ENCODE results near the gene TENM3. TPM values are rescaled to one million over a fixed set of nuclear protein-coding genes. Genes with fewer than 3 reads are reported as not detected.

Gene TENM3
- total RNA-seq, 1 experiment from 2014 or later = not detected

GRCh38 chr4:182451441-182451840 is 208.2 kb downstream of the TENM3 start:
- Histone ChIP-seq H3K9me2 (ENCODE audit: insufficient read depth) (no peaks in the 10 kb centered on the region), H3K27ac (no peak overlapping the region), H3K27me3 (ENCODE audit: insufficient read depth, low read depth) (no peaks in the 10 kb centered on the region), H3K9me3 (ENCODE audit: insufficient read depth, low read depth) (no peaks in the 10 kb centered on the region), H3K4me2 (no peak overlapping the region), H3K4me3 (no peak overlapping the region), H2AFZ (no peak overlapping the region), H3F3A (ENCODE audit: insufficient read depth, low read depth) (no peaks in the 10 kb centered on the region), H3K79me2 (ENCODE audit: low read depth) (no peaks in the 10 kb centered on the region), H3K36me3 (ENCODE audit: low read depth) (no peaks in the 10 kb centered on the region), H4K20me1 (ENCODE audit: insufficient read depth) (no peaks in the 10 kb centered on the region), H3K4me1 (replicated peaks; ENCODE audit: insufficient read depth) (no peaks in the 10 kb centered on the region)
- TF ChIP-seq EZH2 (IDR thresholded peaks at IDR 0.05; ENCODE audit: low read depth) = no peak
- TF ChIP-seq, protein P1, sequence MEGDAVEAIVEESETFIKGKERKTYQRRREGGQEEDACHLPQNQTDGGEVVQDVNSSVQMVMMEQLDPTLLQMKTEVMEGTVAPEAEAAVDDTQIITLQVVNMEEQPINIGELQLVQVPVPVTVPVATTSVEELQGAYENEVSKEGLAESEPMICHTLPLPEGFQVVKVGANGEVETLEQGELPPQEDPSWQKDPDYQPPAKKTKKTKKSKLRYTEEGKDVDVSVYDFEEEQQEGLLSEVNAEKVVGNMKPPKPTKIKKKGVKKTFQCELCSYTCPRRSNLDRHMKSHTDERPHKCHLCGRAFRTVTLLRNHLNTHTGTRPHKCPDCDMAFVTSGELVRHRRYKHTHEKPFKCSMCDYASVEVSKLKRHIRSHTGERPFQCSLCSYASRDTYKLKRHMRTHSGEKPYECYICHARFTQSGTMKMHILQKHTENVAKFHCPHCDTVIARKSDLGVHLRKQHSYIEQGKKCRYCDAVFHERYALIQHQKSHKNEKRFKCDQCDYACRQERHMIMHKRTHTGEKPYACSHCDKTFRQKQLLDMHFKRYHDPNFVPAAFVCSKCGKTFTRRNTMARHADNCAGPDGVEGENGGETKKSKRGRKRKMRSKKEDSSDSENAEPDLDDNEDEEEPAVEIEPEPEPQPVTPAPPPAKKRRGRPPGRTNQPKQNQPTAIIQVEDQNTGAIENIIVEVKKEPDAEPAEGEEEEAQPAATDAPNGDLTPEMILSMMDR (conservative IDR thresholded peaks at IDR 0.05) = no peak
- POLR2A ChIA-PET (ENCODE audit: unreplicated experiment) = no interaction called here
- DNase-seq = no peak
- intact Hi-C loops (cut with micrococcal nuclease; ENCODE audit: unreplicated experiment) = no loop called here
- CTCF ChIA-PET = no interaction called here
- no TSS peak for BruUV-seq (replicated peaks)

GRCh38 chr4:182453830-182454229 is 210.6 kb downstream of the TENM3 start:
- Histone ChIP-seq H2AFZ (no peak overlapping the region), H3K36me3 (ENCODE audit: low read depth) (no peaks in the 10 kb centered on the region), H3K79me2 (ENCODE audit: low read depth) (no peaks in the 10 kb centered on the region), H3K4me1 (replicated peaks; ENCODE audit: insufficient read depth) (no peaks in the 10 kb centered on the region), H3K9me2 (ENCODE audit: insufficient read depth) (no peaks in the 10 kb centered on the region), H3K27me3 (ENCODE audit: insufficient read depth, low read depth) (no peaks in the 10 kb centered on the region), H3K9me3 (ENCODE audit: insufficient read depth, low read depth) (no peaks in the 10 kb centered on the region), H4K20me1 (ENCODE audit: insufficient read depth) (no peaks in the 10 kb centered on the region), H3K27ac (no peak overlapping the region), H3K4me2 (no peak overlapping the region), H3K4me3 (no peak overlapping the region), H3F3A (ENCODE audit: insufficient read depth, low read depth) (no peaks in the 10 kb centered on the region)
- TF ChIP-seq EZH2 (IDR thresholded peaks at IDR 0.05; ENCODE audit: low read depth) = no peak
- TF ChIP-seq, protein P1 (conservative IDR thresholded peaks at IDR 0.05) = no peak
- BruUV-seq (replicated peaks) = no TSS peak
- intact Hi-C loops (cut with micrococcal nuclease; ENCODE audit: unreplicated experiment) = no loop called here
- DNase-seq = no peak
- POLR2A ChIA-PET (ENCODE audit: unreplicated experiment) = no interaction called here
- CTCF ChIA-PET = no interaction called here

DNA sequence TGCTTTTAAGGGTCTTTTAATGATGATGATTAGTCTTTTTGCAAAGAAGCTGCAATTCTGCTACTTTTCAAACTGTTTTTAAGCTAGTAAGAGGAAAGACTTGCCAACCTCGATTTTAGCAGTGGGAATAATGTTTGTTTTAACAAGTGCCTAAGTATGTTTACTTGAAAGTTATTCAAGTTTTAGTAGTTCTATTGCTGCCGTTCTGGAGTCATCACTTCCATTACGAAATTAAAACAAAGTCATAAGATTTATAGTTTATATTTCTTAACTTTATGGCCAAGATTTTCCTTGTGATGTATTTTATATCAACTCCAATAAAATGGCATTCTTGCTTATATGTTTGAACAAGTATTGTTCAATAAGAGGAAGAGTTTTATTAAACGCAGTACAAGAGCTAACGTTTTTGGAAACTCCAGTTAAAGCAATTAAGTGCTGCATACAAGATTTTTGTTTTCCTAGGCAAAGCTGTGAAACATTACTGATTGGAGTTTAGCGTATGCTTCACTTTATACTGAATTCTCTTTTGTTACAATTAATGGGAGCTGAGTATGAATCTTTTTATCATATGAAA is 211.3 kb downstream of the TENM3 start:
- H3K27ac ChIP-seq = no peak overlapping the region
- H3K9me3 ChIP-seq (ENCODE audit: insufficient read depth, low read depth) = no peaks in the 10 kb centered on the region
- intact Hi-C loops (cut with micrococcal nuclease; ENCODE audit: unreplicated experiment) = no loop called here
- no peaks in the 10 kb centered on the region for H3K79me2 ChIP-seq (ENCODE audit: low read depth)
- H3K4me1 ChIP-seq (replicated peaks; ENCODE audit: insufficient read depth) = no peaks in the 10 kb centered on the region
- no peaks in the 10 kb centered on the region for H3K36me3 ChIP-seq (ENCODE audit: low read depth)
- no peaks in the 10 kb centered on the region for H4K20me1 ChIP-seq (ENCODE audit: insufficient read depth)
- no peak for DNase-seq
- no peaks in the 10 kb centered on the region for H3K9me2 ChIP-seq (ENCODE audit: insufficient read depth)
- no peaks in the 10 kb centered on the region for H3K27me3 ChIP-seq (ENCODE audit: insufficient read depth, low read depth)
- CTCF ChIA-PET = no interaction called here
- POLR2A ChIA-PET (ENCODE audit: unreplicated experiment) = no interaction called here
- no peak for TF ChIP-seq EZH2 (IDR thresholded peaks at IDR 0.05; ENCODE audit: low read depth)
- TF ChIP-seq, protein P1 (conservative IDR thresholded peaks at IDR 0.05) = no peak
- no peaks in the 10 kb centered on the region for H3F3A ChIP-seq (ENCODE audit: insufficient read depth, low read depth)
- no peak overlapping the region for H3K4me2 ChIP-seq
- no peak overlapping the region for H3K4me3 ChIP-seq
- H2AFZ ChIP-seq = no peak overlapping the region
- no TSS peak for BruUV-seq (replicated peaks)
